ENCODE data around the gene LALBA.
"Not testable (repeated sequence)": the region's sequence is repeated elsewhere in the genome, so short reads cannot be mapped to it uniquely, and the experiment has no call there.

Gene LALBA

DNA sequence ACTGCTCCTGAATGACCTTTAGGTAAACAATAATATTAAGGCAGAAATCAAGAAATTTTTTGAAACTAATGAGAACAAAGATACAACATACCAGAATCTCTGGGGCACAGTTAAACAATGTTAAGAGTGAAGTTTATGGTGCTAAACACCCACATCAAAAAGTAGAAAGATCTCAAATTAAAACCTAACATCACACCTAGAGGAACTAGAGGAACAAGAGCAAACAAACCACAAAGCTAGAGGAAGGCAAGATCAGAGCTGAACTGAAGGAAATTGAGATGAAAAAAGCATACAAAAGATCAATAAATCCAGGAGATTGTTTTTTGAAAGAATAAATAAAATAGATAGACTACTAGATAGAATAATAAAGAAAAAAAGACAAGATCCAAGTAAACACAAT is 37.2 kb downstream of the LALBA start:
- no peak for DNase-seq (ENCODE audit: low read depth in 2 of 2)

DNA sequence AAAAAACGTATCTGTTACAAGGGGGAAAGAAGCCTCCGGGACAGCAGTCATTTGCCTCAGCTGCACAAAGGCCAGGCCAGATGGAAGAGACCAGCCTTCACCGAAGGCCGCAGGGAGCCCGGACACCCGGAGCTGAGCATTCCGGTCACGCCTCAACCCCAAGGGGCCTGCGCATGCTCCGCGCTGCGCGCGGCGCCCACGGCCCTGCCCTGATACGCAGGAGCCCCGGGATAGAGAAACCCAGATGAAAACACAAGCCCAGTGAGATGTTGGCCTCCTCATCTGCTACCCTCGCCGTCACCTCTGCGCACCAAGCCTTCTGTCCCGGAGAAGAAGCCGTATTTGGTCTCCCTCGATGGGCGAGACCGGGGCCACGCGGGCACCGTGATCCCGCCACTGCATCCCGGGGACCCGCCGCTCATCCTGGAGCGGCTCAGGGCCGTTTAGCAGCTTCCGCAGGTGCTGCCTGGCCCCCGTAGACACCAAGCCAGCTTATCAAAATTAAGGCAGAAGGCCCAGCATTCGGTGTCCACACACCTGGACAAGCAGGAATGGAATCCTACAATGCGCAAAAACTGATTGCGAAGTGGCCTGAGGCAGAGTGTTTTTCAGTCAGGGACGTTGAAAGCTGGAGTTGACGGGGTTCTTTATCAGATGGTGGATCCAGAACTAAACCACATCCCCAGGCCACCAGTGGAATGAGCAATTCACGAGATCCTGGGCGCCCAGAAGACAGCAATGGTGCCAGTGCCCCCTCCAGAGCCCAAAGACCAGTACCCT is 41.8 kb downstream of the LALBA start:
- no peak for DNase-seq (ENCODE audit: low read depth in 2 of 2)

GRCh38 chr12:48525332-48525731 is 44.5 kb downstream of the LALBA start, which contains the start of gene OR8S1:
OR8S1 (plus strand) TSS chr12:48525632; CDS start chr12:48525632, 0 bp downstream.
- DNase-seq (ENCODE audit: low read depth in 2 of 2): no peak

DNA sequence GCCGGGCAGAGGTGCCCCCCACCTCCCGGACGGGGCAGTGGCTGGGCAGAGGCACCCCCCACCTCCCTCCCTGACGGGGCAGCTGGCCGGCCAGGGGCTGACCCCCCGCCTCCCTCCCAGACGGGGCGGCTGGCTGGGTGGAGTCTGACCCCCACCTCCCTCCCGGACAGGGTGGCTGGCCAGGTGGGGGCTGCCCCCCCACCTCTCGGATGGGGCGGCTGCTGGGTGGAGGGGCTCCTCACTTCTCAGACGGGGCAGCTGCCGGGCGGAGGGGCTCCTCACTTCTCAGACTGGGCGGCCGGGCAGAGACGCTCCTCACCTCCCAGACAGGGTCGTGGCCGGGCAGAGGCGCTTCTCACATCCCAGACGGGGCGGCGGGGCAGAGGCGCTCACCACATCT is 49.5 kb downstream of the LALBA start:
- not testable (repeated sequence) for DNase-seq (ENCODE audit: low read depth in 2 of 2)

All from stimulated activated CD4-positive, alpha-beta T cell treated with anti-CD3 and anti-CD28 coated beads, Interleukin-12 subunit alpha, Interleukin-12 subunit beta, amount 100 ng/mL, for 24 hours (primary cell).